Breast epithelium (tissue), 3 donors: ENCODE data around the gene SYT14.

Source experiments
- CTCF ChIP-seq, 3 donors: fragments of 450-650 bp; IDR thresholded peaks; one replicate each; pipeline ENCODE4 v1.5.1; 2016 to 2017; ENCODE audit warnings: antibody characterized with exemption in 3 of 3, mild to moderate bottlenecking in 3 of 3, moderate library complexity in 3 of 3
- POLR2A ChIP-seq: fragments of 450-650 bp; IDR thresholded peaks from one replicate; pipeline ENCODE4 v1.6.1; 2016; ENCODE audit warnings: antibody characterized with exemption, mild to moderate bottlenecking, moderate library complexity

DNA sequence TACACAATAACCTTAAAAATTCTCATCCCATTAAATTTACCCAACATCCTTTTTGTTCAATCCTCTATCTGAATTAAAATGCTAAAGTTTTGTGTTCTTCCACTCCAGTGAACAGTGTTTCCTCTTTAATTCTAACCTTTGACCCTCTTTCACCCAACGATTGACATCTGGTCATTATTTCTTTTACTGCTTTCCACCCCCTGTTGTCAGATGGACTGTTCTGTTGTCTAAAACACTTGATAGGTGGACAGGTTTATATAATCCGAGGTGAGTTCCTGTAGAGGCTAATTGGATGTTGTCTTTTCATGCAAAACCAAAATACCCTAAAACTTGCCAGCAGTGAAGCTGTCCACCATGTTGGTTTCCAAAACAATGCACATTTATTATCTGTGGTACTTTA is 221.2 kb downstream of the SYT14 start:
- no peak for TF ChIP-seq CTCF (IDR thresholded peaks at IDR 0.05)
- TF ChIP-seq POLR2A = no peak
